GM21390 (cell line): ENCODE measurements around the gene ADAM30.
"Not testable (repeated sequence)": the region's sequence is repeated elsewhere in the genome, so short reads cannot be mapped to it uniquely, and the experiment has no call there.

Source experiments
- ATAC-seq: cut with Tn5 transposase; IDR thresholded peaks from one replicate; pipeline ENCODE4 v1.9.1; 2021; ENCODE audit not compliant: unreplicated experiment

The ADAM30 gene

GRCh38 chr1:119879510-119880434 is 16.5 kb downstream of the ADAM30 start:
- ATAC-seq, result no peak

GRCh38 chr1:119878171-119878570 is 18.1 kb downstream of the ADAM30 start:
- ATAC-seq, result no peak

GRCh38 chr1:119874186-119874585 is 22.1 kb downstream of the ADAM30 start:
- ATAC-seq, result no peak

GRCh38 chr1:119873135-119874015 is 22.9 kb downstream of the ADAM30 start:
- ATAC-seq, result no peak

GRCh38 chr1:119871881-119872280 is 24.4 kb downstream of the ADAM30 start:
- no peak for ATAC-seq

GRCh38 chr1:119870917-119871596 is 25.3 kb downstream of the ADAM30 start:
- ATAC-seq, result no peak

- ATAC-seq, result no peak
Observed at GRCh38 chr1:119869995-119870394, 26.3 kb downstream of the ADAM30 start.

GRCh38 chr1:119868176-119868575 is 28.1 kb downstream of the ADAM30 start:
- ATAC-seq, result no peak

GRCh38 chr1:119866451-119866850 is 29.9 kb downstream of the ADAM30 start:
- ATAC-seq, result no peak

- no peak for ATAC-seq
Observed at GRCh38 chr1:119865627-119866026, 30.7 kb downstream of the ADAM30 start.

GRCh38 chr1:119862276-119862675 is 34.0 kb downstream of the ADAM30 start:
- no peak for ATAC-seq

- no peak for ATAC-seq
Observed at GRCh38 chr1:119861547-119861946, 34.8 kb downstream of the ADAM30 start.

GRCh38 chr1:119859647-119860046 is 36.7 kb downstream of the ADAM30 start:
- ATAC-seq, result no peak

- ATAC-seq, result not testable (repeated sequence)
Observed at GRCh38 chr1:119858556-119859214, 37.6 kb downstream of the ADAM30 start.

GRCh38 chr1:119858126-119858525 is 38.2 kb downstream of the ADAM30 start:
- ATAC-seq, result no peak

GRCh38 chr1:119853155-119853554 is 43.2 kb downstream of the ADAM30 start:
- no peak for ATAC-seq

GRCh38 chr1:119844206-119844605 is 52.1 kb downstream of the ADAM30 start:
- ATAC-seq, result not testable (repeated sequence)
